Right ventricle myocardium inferior (tissue), 1 donor: ENCODE results near the gene CTNNB1. TPM values are rescaled to one million over a fixed set of nuclear protein-coding genes. Genes with fewer than 3 reads are reported as not detected.
"Not testable (repeated sequence)": the region's sequence is repeated elsewhere in the genome, so short reads cannot be mapped to it uniquely, and the experiment has no call there.

Experiments
- ATAC-seq: fragments of 200-7000 bp; cut with Tn5 transposase; one replicate; pipeline ENCODE4 v1.9.1; 2020; ENCODE audit warnings: mild to moderate bottlenecking, moderate library complexity
- DNase-seq: peaks from one replicate; pipeline ENCODE4 v3.0.0; 2021; ENCODE audit errors: missing footprints
- intact Hi-C: fragments of 100-400 bp; cut with DNase I; formaldehyde crosslinking; loops from one replicate; pipeline ENCODE4 v1.11.0; 2022
- total RNA-seq: library from RNA; stranded (reverse); fragmentation: NEBNext Ultra II Directional; extraction: Animal tissue kit (Norgen Biotek cat#: 25700); gene quantifications from one replicate; pipeline ENCODE4 v1.2.1, GENCODE V29; 2021
- donor health status: DM: no; HTN: yes; CAD: no; lungs with severe emphysema.

CTNNB1 gene
- total RNA-seq, 1 donor from 2014 or later = 160 TPM

GRCh38 chr3:41277790-41278465, 78.6 kb downstream of the CTNNB1 start:
- no peak for DNase-seq
- ATAC-seq = no peak
- intact Hi-C loops = no loop called here

GRCh38 chr3:41284934-41285333, 85.6 kb downstream of the CTNNB1 start:
- intact Hi-C loops, DNase-seq, ATAC-seq: not testable (repeated sequence)

- DNase-seq (no peak), ATAC-seq (no peak)
- intact Hi-C loops = no loop called here
Observed at GRCh38 chr3:41286305-41286704, 87.0 kb downstream of the CTNNB1 start.

GRCh38 chr3:41288785-41289184, 89.5 kb downstream of the CTNNB1 start:
- intact Hi-C loops = no loop called here
- no peak for DNase-seq
- no peak for ATAC-seq
